Measurements from ENCODE around the gene LPCAT2. TPM values are rescaled to one million over a fixed set of nuclear protein-coding genes. Genes with fewer than 3 reads are reported as not detected.

Gene LPCAT2, protein sequence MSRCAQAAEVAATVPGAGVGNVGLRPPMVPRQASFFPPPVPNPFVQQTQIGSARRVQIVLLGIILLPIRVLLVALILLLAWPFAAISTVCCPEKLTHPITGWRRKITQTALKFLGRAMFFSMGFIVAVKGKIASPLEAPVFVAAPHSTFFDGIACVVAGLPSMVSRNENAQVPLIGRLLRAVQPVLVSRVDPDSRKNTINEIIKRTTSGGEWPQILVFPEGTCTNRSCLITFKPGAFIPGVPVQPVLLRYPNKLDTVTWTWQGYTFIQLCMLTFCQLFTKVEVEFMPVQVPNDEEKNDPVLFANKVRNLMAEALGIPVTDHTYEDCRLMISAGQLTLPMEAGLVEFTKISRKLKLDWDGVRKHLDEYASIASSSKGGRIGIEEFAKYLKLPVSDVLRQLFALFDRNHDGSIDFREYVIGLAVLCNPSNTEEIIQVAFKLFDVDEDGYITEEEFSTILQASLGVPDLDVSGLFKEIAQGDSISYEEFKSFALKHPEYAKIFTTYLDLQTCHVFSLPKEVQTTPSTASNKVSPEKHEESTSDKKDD
- total RNA-seq = under 1 TPM in 1 of 2 experiments, not detected in 1; 0.16 TPM

DNA sequence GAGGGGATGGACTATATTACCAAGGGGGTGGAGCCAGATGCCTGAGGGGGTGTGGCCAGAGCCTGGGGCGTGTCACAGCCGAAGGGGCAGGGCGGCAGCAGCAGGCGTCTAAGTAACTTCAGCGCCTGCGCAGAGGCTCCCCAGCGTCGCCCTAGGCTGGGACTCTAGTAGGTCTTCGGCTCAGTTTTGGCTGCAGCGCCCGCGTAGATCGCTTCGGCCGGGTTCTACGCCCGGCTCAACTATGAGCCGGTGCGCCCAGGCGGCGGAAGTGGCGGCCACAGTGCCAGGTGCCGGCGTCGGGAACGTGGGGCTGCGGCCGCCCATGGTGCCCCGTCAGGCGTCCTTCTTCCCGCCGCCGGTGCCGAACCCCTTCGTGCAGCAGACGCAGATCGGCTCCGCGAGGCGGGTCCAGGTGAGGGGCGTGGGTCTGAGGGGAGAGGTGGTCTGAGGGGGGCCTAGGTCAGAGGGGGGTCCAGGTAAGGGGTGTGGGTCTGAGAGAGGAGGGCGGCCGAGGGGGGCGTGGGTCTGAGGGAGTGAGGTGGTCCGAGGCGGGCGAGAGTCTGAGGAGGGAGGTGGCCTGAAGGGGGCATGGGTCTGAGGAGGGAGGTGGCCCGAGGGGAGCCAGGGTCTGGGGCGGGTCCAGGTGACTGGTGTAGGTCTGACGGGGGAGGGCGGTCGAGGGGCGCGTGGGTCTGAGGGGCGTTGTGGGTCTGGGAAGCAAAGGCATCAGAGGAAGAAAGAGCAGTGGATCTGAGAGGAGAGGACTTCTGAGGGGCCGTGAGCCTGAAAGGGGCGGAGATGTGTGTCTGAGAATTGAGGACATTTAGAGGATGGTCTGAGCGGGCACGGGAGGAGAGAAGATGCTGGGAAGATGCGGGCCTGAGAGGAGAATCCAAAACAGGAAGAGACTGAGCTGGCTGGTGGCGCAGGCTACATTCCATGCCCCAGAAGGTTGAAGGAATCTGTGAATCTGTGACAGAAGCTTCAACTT, at the start of gene LPCAT2:
Gene LPCAT2 (plus strand): TSS at position 132 of the 991 bp plus-strand sequence. CDS start 110 bp downstream, at position 242.
- TF ChIP-seq, protein P1, sequence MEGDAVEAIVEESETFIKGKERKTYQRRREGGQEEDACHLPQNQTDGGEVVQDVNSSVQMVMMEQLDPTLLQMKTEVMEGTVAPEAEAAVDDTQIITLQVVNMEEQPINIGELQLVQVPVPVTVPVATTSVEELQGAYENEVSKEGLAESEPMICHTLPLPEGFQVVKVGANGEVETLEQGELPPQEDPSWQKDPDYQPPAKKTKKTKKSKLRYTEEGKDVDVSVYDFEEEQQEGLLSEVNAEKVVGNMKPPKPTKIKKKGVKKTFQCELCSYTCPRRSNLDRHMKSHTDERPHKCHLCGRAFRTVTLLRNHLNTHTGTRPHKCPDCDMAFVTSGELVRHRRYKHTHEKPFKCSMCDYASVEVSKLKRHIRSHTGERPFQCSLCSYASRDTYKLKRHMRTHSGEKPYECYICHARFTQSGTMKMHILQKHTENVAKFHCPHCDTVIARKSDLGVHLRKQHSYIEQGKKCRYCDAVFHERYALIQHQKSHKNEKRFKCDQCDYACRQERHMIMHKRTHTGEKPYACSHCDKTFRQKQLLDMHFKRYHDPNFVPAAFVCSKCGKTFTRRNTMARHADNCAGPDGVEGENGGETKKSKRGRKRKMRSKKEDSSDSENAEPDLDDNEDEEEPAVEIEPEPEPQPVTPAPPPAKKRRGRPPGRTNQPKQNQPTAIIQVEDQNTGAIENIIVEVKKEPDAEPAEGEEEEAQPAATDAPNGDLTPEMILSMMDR (IDR thresholded peaks at IDR 0.05) = no peak
- no peaks in the 10 kb centered on the region for H3K36me3 Mint-ChIP-seq (ENCODE audit: low read depth)
- ATAC-seq = peak; percentile 95
- ChIA-PET CTCF (no interaction called here), POLR2A (no interaction called here)
- peaks cover 6% of the 10 kb centered on the region for H3K9me3 Mint-ChIP-seq
- peak; percentile 65 for DNase-seq
- H3K27ac Mint-ChIP-seq = no peak within 1 kb of the TSS
- peak within 1 kb of the TSS; percentile 26 for H3K4me3 Mint-ChIP-seq
- H3K4me1 Mint-ChIP-seq (ENCODE audit: low read depth) = peaks cover 5% of the 10 kb centered on the region
- H3K27me3 Mint-ChIP-seq = peaks cover 32% of the 10 kb centered on the region
- intact Hi-C loops (cut with micrococcal nuclease) = no loop called here

DNA sequence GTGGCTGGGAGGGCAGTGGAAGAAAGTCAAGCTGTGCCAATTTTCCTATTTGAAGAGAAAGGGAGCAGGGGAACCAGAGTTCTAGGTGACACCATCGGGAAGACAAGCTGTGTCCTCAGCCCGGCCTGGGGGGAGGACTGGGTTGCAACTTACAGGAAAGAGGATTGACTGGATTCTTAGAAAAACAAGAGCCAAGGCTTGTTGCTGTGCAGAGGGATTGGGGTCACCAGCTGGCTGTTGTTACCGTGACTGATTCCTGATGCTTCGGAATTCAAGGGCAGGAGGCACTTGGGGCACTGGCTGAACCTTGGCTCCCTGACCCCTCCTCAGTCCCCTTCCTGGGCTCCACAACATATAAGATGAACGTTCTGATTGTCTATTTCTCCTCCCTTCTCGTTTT, 46.6 kb upstream of the LPCAT2 start:
- Mint-ChIP-seq H3K4me3 (no peak overlapping the region), H3K36me3 (ENCODE audit: low read depth) (no peaks in the 10 kb centered on the region), H3K27me3 (peaks cover 2% of the 10 kb centered on the region), H3K4me1 (ENCODE audit: low read depth) (no peaks in the 10 kb centered on the region), H3K9me3 (no peaks in the 10 kb centered on the region), H3K27ac (no peak overlapping the region)
- ATAC-seq (no peak), DNase-seq (no peak)
- POLR2A ChIA-PET = no interaction called here
- TF ChIP-seq, protein P1 (IDR thresholded peaks at IDR 0.05) = no peak
- CTCF ChIA-PET = interaction anchor here (5.3 kb wide), 1 partner anchor 242 kb away, joined by 121 read pairs; no protein-coding TSS in a partner anchor
- intact Hi-C loops (cut with micrococcal nuclease) = no loop called here

DNA sequence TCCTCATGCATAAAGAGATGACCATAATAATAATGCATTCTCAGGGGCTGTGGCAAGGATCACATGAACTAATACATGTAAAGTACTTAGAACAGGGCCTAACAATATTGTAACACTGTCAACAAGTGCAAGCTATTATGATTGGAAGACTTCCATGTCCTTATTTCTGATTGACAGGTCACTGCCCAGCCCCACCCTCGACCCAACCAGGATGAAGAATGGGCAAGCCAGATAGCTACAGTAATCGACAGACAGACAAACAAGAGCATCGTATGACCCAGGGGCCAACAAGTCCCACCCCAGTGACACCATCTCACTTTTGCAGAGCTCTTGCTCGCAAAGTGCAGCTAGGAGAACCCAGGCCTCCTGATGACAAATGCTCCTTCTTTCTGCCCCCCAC, 44.5 kb upstream of the LPCAT2 start:
- CTCF ChIA-PET = interaction anchor here (0.6 to 5.3 kb wide), 62 partner anchors 8 to 1917 kb away, joined by 3 to 121 read pairs (median 5); partner anchors contain the start of gene CES5A
- Mint-ChIP-seq H3K27me3 (peaks cover 2% of the 10 kb centered on the region), H3K36me3 (ENCODE audit: low read depth) (no peaks in the 10 kb centered on the region), H3K9me3 (no peaks in the 10 kb centered on the region), H3K27ac (no peak overlapping the region), H3K4me3 (no peak overlapping the region), H3K4me1 (ENCODE audit: low read depth) (no peaks in the 10 kb centered on the region)
- intact Hi-C loops (cut with micrococcal nuclease) = loop anchor here (2.0 kb wide), 1 partner anchor 78 kb away; no protein-coding TSS in a partner anchor
- TF ChIP-seq, protein P1 (IDR thresholded peaks at IDR 0.05) = no peak
- POLR2A ChIA-PET = no interaction called here
- no peak for DNase-seq
- no peak for ATAC-seq

DNA sequence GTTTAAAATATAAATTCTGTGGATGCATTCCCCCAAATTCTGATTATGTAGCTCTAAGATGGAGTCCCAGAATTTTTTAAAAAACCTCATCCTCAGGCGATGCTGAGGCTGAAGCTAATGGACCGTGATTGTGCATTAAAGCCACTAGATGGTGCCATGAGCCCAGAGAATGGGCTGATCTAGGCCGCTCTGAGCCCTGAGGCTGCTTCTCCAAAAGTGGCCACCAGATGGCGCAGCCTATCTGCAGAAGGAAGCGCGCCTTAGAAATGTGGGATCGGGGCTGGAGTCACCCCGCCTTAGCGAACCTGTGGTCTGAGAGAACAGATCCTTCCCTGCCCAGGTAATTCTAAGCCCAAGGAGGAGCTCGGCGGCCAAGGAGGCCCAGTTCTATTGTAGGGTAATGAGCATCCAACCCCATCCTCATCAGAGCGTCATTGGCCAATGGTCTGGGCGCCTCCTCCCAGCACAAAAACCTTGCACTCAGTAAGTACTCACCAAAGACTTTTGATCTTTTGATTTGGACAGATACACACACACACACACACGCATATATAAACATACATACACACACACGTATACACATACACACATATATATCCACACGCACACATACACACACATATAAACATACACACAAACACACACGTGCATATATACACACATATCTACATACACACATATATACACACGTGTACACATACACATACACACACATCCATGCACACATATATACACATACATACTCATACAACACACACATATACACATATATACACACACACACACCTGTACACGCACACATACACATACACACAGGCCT, 43.6 kb upstream of the LPCAT2 start:
- Mint-ChIP-seq H3K27me3 (peaks cover 2% of the 10 kb centered on the region), H3K36me3 (ENCODE audit: low read depth) (no peaks in the 10 kb centered on the region), H3K4me1 (ENCODE audit: low read depth) (no peaks in the 10 kb centered on the region), H3K27ac (no peak overlapping the region), H3K9me3 (no peaks in the 10 kb centered on the region), H3K4me3 (no peak overlapping the region)
- peak; percentile 99 for ATAC-seq
- ChIA-PET POLR2A (no interaction called here), CTCF (interaction anchor here (0.6 to 5.3 kb wide), 65 partner anchors 9 to 1918 kb away, joined by 3 to 121 read pairs (median 4); partner anchors contain the start of gene CES5A)
- peak; percentile 91 for DNase-seq
- intact Hi-C loops (cut with micrococcal nuclease) = loop anchor here (1.0 to 5.0 kb wide), 3 partner anchors 78 to 377 kb away; no protein-coding TSS in a partner anchor
- TF ChIP-seq, protein P1 (IDR thresholded peaks at IDR 0.05) = peak; percentile 99
